Left ventricle myocardium superior (tissue), 1 donor: ENCODE results near the gene SLC23A2. TPM values are rescaled to one million over a fixed set of nuclear protein-coding genes. Genes with fewer than 3 reads are reported as not detected.
"Not testable (repeated sequence)": the region's sequence is repeated elsewhere in the genome, so short reads cannot be mapped to it uniquely, and the experiment has no call there.

ENCODE experiments used
- ATAC-seq: fragments of 200-7000 bp; cut with Tn5 transposase; one replicate; pipeline ENCODE4 v1.9.1; 2020; ENCODE audit warnings: mild to moderate bottlenecking, moderate library complexity
- DNase-seq: peaks from one replicate; pipeline ENCODE4 v3.0.0-alpha.2; 2020
- intact Hi-C: fragments of 100-400 bp; cut with micrococcal nuclease; formaldehyde crosslinking; loops from one replicate; pipeline ENCODE4 v1.11.0; 2022
- total RNA-seq: library from RNA; stranded (reverse); fragmentation: NEBNext Ultra II Directional; extraction: Animal tissue kit (Norgen Biotek cat#: 25700); gene quantifications from one replicate; pipeline ENCODE4 v1.2.1, GENCODE V29; 2021
- donor health status: DM: no; HTN: yes; CAD: no; lungs with severe emphysema.

Gene SLC23A2
- total RNA-seq, 1 donor from 2014 or later: 6.4 TPM

- no peak for ATAC-seq
- DNase-seq: no peak
- intact Hi-C loops: no loop called here
Observed at GRCh38 chr20:4893709-4894108, 107.6 kb downstream of the SLC23A2 start.

GRCh38 chr20:4891997-4892396, 109.3 kb downstream of the SLC23A2 start:
- DNase-seq (no peak), ATAC-seq (no peak)
- intact Hi-C loops: no loop called here

GRCh38 chr20:4891190-4891763, 110.0 kb downstream of the SLC23A2 start:
- ATAC-seq (no peak), DNase-seq (no peak)
- intact Hi-C loops: no loop called here

GRCh38 chr20:4889446-4889845, 111.9 kb downstream of the SLC23A2 start:
- ATAC-seq (no peak), DNase-seq (no peak)
- intact Hi-C loops: no loop called here

GRCh38 chr20:4887586-4887985, 113.7 kb downstream of the SLC23A2 start:
- intact Hi-C loops: no loop called here
- no peak for ATAC-seq
- no peak for DNase-seq

- ATAC-seq: no peak
- DNase-seq: no peak
- intact Hi-C loops: no loop called here
Observed at GRCh38 chr20:4886771-4887527, 114.4 kb downstream of the SLC23A2 start.

GRCh38 chr20:4885877-4886276, 115.4 kb downstream of the SLC23A2 start:
- ATAC-seq (no peak), DNase-seq (no peak)
- intact Hi-C loops: no loop called here

- DNase-seq (no peak), ATAC-seq (no peak)
- intact Hi-C loops: no loop called here
Observed at GRCh38 chr20:4883546-4883945, 117.8 kb downstream of the SLC23A2 start.

GRCh38 chr20:4883051-4883450, 118.3 kb downstream of the SLC23A2 start:
- ATAC-seq (no peak), DNase-seq (no peak)
- intact Hi-C loops: no loop called here

GRCh38 chr20:4881006-4881730, 120.1 kb downstream of the SLC23A2 start:
- no peak for ATAC-seq
- no peak for DNase-seq
- intact Hi-C loops: no loop called here

GRCh38 chr20:4880051-4880450, 121.3 kb downstream of the SLC23A2 start:
- ATAC-seq (no peak), DNase-seq (no peak)
- intact Hi-C loops: no loop called here

GRCh38 chr20:4878099-4878498, 123.2 kb downstream of the SLC23A2 start:
- intact Hi-C loops, DNase-seq, ATAC-seq: not testable (repeated sequence)

GRCh38 chr20:4876731-4877130, 124.6 kb downstream of the SLC23A2 start:
- intact Hi-C loops: no loop called here
- ATAC-seq: no peak
- DNase-seq: no peak

GRCh38 chr20:4876301-4876700, 125.0 kb downstream of the SLC23A2 start:
- DNase-seq (no peak), ATAC-seq (no peak)
- intact Hi-C loops: no loop called here

- ATAC-seq (peak; percentile 86), DNase-seq (no peak)
- intact Hi-C loops: no loop called here
Observed at GRCh38 chr20:4875578-4876067, 125.7 kb downstream of the SLC23A2 start.

- DNase-seq: no peak
- intact Hi-C loops: no loop called here
- no peak for ATAC-seq
Observed at GRCh38 chr20:4873396-4873795, 127.9 kb downstream of the SLC23A2 start.

GRCh38 chr20:4871486-4871885, 129.8 kb downstream of the SLC23A2 start:
- intact Hi-C loops: no loop called here
- ATAC-seq: no peak
- no peak for DNase-seq

GRCh38 chr20:4870906-4871305, 130.4 kb downstream of the SLC23A2 start:
- DNase-seq (no peak), ATAC-seq (no peak)
- intact Hi-C loops: no loop called here

GRCh38 chr20:4869290-4870193, 131.8 kb downstream of the SLC23A2 start:
- no peak for DNase-seq
- no peak for ATAC-seq
- intact Hi-C loops: no loop called here
